Activated CD8-positive, alpha-beta memory T cell treated with anti-CD3 and anti-CD28 coated beads, Interleukin-2, amount 10 ng/mL, durations not matched to agents 7 days and 5 days (primary cell): ENCODE results near the gene HNRNPH2. TPM values are rescaled to one million over a fixed set of nuclear protein-coding genes. Genes with fewer than 3 reads are reported as not detected.

ENCODE experiments used
- ATAC-seq: fragments of 150-1000 bp; cut with Tn5 transposase; one replicate; pipeline ENCODE4 v1.10.0; 2021; ENCODE audit warnings: moderate library complexity
- CTCF ChIA-PET: fragments of 350-600 bp; sonication (Branson Sonifier 250); formaldehyde crosslinking; loops from one replicate; lab custom pipeline; 2021; ENCODE audit warnings: antibody characterized with exemption; lab: Charles Lee
- DNase-seq: peaks from one replicate; pipeline ENCODE4 v3.0.0-alpha.2; 2020
- H3K27ac Mint-ChIP-seq: one replicate; pipeline ENCODE4 v1.8.0; 2021; ENCODE audit warnings: mild to moderate bottlenecking, mixed read lengths
- H3K27me3 Mint-ChIP-seq: one replicate; pipeline ENCODE4 v1.8.0; 2021; ENCODE audit warnings: mixed read lengths
- H3K36me3 Mint-ChIP-seq: one replicate; pipeline ENCODE4 v1.8.0; 2021; ENCODE audit warnings: mild to moderate bottlenecking, mixed read lengths
- H3K4me1 Mint-ChIP-seq: one replicate; pipeline ENCODE4 v1.8.0; 2021; ENCODE audit warnings: mixed read lengths
- H3K4me3 Mint-ChIP-seq: one replicate; pipeline ENCODE4 v1.8.0; 2021; ENCODE audit warnings: mild to moderate bottlenecking, moderate library complexity, mixed read lengths
- H3K9me3 Mint-ChIP-seq: one replicate; pipeline ENCODE4 v1.8.0; 2022; ENCODE audit warnings: low read depth, mixed read lengths
- total RNA-seq, 2 experiments: library from RNA; stranded (reverse); gene quantifications; one replicate each; pipeline ENCODE4 v1.2.3, GENCODE V29; 2021

Gene HNRNPH2
- total RNA-seq, 2 experiments from 2014 or later = 30.7 to 31.2 TPM

GRCh38 chrX:101442085-101442484 is 34.1 kb downstream of the HNRNPH2 start:
- ATAC-seq (no peak), DNase-seq (no peak)
- no peaks in the 10 kb centered on the region for H3K27me3 Mint-ChIP-seq
- H3K27ac Mint-ChIP-seq = no peak overlapping the region
- H3K4me1 Mint-ChIP-seq = peaks cover 2% of the 10 kb centered on the region
- H3K36me3 Mint-ChIP-seq = peaks cover 8% of the 10 kb centered on the region
- CTCF ChIA-PET = no interaction called here
- no peak overlapping the region for H3K4me3 Mint-ChIP-seq
- no peaks in the 10 kb centered on the region for H3K9me3 Mint-ChIP-seq

- CTCF ChIA-PET = no interaction called here
- no peak for ATAC-seq
These were observed 41.3 kb downstream of the HNRNPH2 start for GRCh38 chrX:101449279-101449678.

GRCh38 chrX:101450085-101450484 is 42.1 kb downstream of the HNRNPH2 start:
- CTCF ChIA-PET = no interaction called here
- H3K4me1 Mint-ChIP-seq = peaks cover 2% of the 10 kb centered on the region
- H3K9me3 Mint-ChIP-seq = no peaks in the 10 kb centered on the region
- no peak overlapping the region for H3K27ac Mint-ChIP-seq
- no peak for ATAC-seq
- no peak overlapping the region for H3K4me3 Mint-ChIP-seq
- no peak for DNase-seq
- peaks cover 3% of the 10 kb centered on the region for H3K36me3 Mint-ChIP-seq
- H3K27me3 Mint-ChIP-seq = no peaks in the 10 kb centered on the region

More at GRCh38 chrX:101449279-101449678, 41.3 kb downstream of the HNRNPH2 start:
- no peaks in the 10 kb centered on the region for H3K27me3 Mint-ChIP-seq
- peaks cover 2% of the 10 kb centered on the region for H3K4me1 Mint-ChIP-seq
- H3K36me3 Mint-ChIP-seq = peaks cover 5% of the 10 kb centered on the region
- DNase-seq = no peak
- H3K4me3 Mint-ChIP-seq = no peak overlapping the region
- no peak overlapping the region for H3K27ac Mint-ChIP-seq
- no peaks in the 10 kb centered on the region for H3K9me3 Mint-ChIP-seq

DNA sequence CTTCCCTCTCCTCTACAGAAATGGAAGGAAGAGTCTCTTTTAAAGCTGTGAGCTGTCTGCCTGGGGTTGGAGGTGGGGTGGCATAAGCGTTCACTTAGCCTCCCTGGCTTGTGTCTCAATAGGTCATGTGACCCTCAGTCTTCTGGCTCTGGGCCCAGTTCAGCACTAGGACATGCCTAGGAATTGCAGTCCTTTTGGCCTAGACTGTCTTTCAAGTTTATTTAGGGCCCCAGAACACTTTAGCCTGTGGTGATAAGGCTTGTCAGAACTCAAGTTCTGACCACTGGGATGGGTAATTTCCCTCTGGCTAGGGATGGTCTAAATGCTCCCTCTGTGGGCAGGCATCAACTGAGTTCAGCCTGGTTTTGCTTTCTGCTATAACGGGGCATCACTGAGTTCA is 42.9 kb downstream of the HNRNPH2 start:
- Mint-ChIP-seq H3K4me1 (peaks cover 2% of the 10 kb centered on the region), H3K4me3 (no peak overlapping the region), H3K27ac (no peak overlapping the region), H3K9me3 (no peaks in the 10 kb centered on the region), H3K36me3 (peaks cover 3% of the 10 kb centered on the region), H3K27me3 (no peaks in the 10 kb centered on the region)
- ATAC-seq = no peak
- DNase-seq = no peak
- CTCF ChIA-PET = no interaction called here

DNA sequence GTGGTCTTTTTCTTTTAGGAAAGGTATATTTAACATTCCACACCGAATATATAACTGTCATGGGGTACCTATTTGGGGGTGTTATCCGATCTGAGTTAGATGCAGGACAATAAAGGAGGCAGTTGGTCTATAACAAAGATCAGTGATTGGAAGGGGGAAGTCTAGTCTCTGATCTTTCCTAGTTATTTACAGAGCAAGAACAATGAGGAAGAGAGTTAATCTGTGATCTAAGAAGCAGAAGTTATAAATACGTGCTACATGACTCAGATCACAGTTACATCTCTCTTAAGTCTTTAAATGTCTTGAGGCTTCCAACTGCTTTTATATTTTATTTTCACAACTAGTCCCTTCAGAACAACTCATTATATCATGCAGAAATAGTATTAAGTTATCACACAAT is 44.0 kb downstream of the HNRNPH2 start:
- DNase-seq (no peak), ATAC-seq (no peak)
- Mint-ChIP-seq H3K27me3 (no peaks in the 10 kb centered on the region), H3K36me3 (peaks cover 3% of the 10 kb centered on the region), H3K9me3 (no peaks in the 10 kb centered on the region), H3K27ac (no peak overlapping the region), H3K4me3 (no peak overlapping the region), H3K4me1 (no peaks in the 10 kb centered on the region)
- CTCF ChIA-PET = no interaction called here

- DNase-seq (no peak), ATAC-seq (no peak)
- H3K36me3 Mint-ChIP-seq = no peaks in the 10 kb centered on the region
- no peak overlapping the region for H3K27ac Mint-ChIP-seq
- H3K4me3 Mint-ChIP-seq = no peak overlapping the region
- H3K27me3 Mint-ChIP-seq = no peaks in the 10 kb centered on the region
- H3K9me3 Mint-ChIP-seq = no peaks in the 10 kb centered on the region
- H3K4me1 Mint-ChIP-seq = no peaks in the 10 kb centered on the region
- CTCF ChIA-PET = no interaction called here
These were observed 52.6 kb downstream of the HNRNPH2 start for GRCh38 chrX:101460669-101461068.

- Mint-ChIP-seq H3K4me3 (no peak overlapping the region), H3K36me3 (no peaks in the 10 kb centered on the region), H3K9me3 (no peaks in the 10 kb centered on the region), H3K27ac (no peak overlapping the region), H3K27me3 (no peaks in the 10 kb centered on the region), H3K4me1 (no peaks in the 10 kb centered on the region)
- CTCF ChIA-PET = no interaction called here
- DNase-seq (no peak), ATAC-seq (no peak)
These were observed 54.9 kb downstream of the HNRNPH2 start for GRCh38 chrX:101462892-101463291.

Other genes starting within 250 kb of the HNRNPH2 start
- gene DRP2, start 188.4 kb upstream of the HNRNPH2 start, total RNA-seq = 1 to 10 TPM in 1 of 2 experiments, under 1 TPM in 1; 0.94 to 1.6 TPM
- gene TAF7L, start 116.9 kb upstream of the HNRNPH2 start, total RNA-seq = under 1 TPM in 1 of 2 experiments, not detected in 1; 0.15 TPM
- 10 to 100 TPM; 16.7 to 23.6 TPM for gene TIMM8A, start 59.5 kb upstream of the HNRNPH2 start, total RNA-seq
- gene BTK, start 22.0 kb upstream of the HNRNPH2 start, total RNA-seq = under 1 TPM; 0.14 to 0.41 TPM
- 100 to 1,000 TPM; 178 to 225 TPM for gene RPL36A, start 17.2 kb upstream of the HNRNPH2 start, total RNA-seq
- gene GLA, start 297 bp upstream of the HNRNPH2 start, total RNA-seq = 10 to 100 TPM; 40.2 to 60.4 TPM
- gene ARMCX4, start 77.2 kb downstream of the HNRNPH2 start, total RNA-seq = 1 to 10 TPM; 1.8 to 2.4 TPM
- under 1 TPM; 0.20 to 0.26 TPM for gene ARMCX1, start 142.3 kb downstream of the HNRNPH2 start, total RNA-seq
- 10 to 100 TPM; 32.9 to 43.0 TPM for gene ARMCX6, start 209.8 kb downstream of the HNRNPH2 start, total RNA-seq
- 10 to 100 TPM; 22.7 to 25.7 TPM for gene ARMCX3, start 214.9 kb downstream of the HNRNPH2 start, total RNA-seq